Spleen (tissue), 7 donors: ENCODE results near the gene TGM4.

ENCODE experiments used
- CTCF ChIP-seq, 11 experiments: fragments of 200-600 bp in 7 of 11; fragments of 450-650 bp in 4 of 11; sonication (generic) in 4 of 11; IDR thresholded peaks in 8 of 11; conservative IDR thresholded peaks in 3 of 11; 1 replicate in 7 of 11; 2 replicates in 4 of 11; pipeline versions ENCODE4 v1.4.0 to v1.8.0; 2016 to 2021; ENCODE audit warnings: antibody characterized with exemption in 11 of 11, inconsistent platforms in 4 of 11, mild to moderate bottlenecking in 1 of 11
- POLR2AphosphoS5 ChIP-seq, 3 donors: sonication (generic); formaldehyde crosslinking; IDR thresholded peaks; one replicate each; pipeline ENCODE4 v1.5.1; 2017; ENCODE audit warnings: antibody characterized with exemption in 3 of 3
- donor health status: DM: no; HTN: no; CAD: no; lungs with moderate emphysema.
- donor health status: DM: no; HTN: no; CAD: no.
- donor health status: DM: no; HTN: no; CAD: no.

GRCh38 chr3:44848634-44849033, 25.8 kb upstream of the TGM4 start:
- TF ChIP-seq CTCF (IDR thresholded peaks at IDR 0.05 in 8 of 11, conservative IDR thresholded peaks at IDR 0.05 in 3 of 11) (no peak), POLR2AphosphoS5 (IDR thresholded peaks at IDR 0.05) (no peak)
